ENCODE measurements around the gene NPB. TPM values are rescaled to one million over a fixed set of nuclear protein-coding genes. Genes with fewer than 3 reads are reported as not detected.

The NPB gene
- total and polyA plus RNA-seq, 4 donors: 0.15 to 0.92 (median 0.55) TPM

DNA sequence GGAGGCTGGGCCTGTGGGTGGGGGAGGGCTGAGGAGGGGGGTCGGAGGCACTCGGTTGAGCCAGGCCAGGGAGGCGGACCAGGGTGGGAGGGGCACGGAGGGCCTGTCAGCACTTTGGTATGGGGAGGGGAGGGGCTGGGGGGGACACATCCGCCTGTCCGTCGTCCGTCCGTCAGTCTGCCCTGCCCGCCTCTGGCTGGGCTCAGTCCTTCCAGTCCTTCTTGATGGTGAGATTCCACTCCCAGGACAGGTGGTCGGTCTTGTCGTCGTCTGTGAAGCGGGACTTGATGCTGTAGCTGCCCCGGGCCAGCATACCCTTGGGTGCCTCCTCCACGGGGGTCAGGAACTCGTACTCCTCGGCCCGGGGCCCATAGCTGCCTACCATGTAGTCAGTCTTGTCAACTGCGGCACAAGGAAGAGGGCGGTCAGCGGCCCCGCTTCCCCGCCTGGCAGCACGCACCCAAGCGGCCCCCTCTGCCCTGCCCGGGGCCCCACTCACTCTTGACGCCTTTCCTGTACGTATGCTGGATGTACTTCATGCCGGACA is 33.3 kb upstream of the NPB start:
- peak; percentile 55 for DNase-seq (ENCODE audit: low spot score)
- 57% methylated on average over 30 of the region's 30 CpGs for WGBS
- peaks cover 21 to 69% (median 50%) of the 10 kb centered on the region in 4 donors for H3K4me1 ChIP-seq (ENCODE audit: control insufficient read depth in 4 of 4, insufficient read depth in 4 of 4, low read length in 3 of 4)
- no peak overlapping the region for H3K9ac ChIP-seq (ENCODE audit: low read depth in 1 of 2, low read length in 2 of 2)
- no peak overlapping the region for H3K4me3 ChIP-seq (ENCODE audit: low read depth in 1 of 3, low read length in 3 of 3)
- H3K27ac ChIP-seq (ENCODE audit: low read depth in 1 of 2, low read length in 2 of 2): peak overlapping the region; percentile 92 to 95
- H3K36me3 ChIP-seq (ENCODE audit: control insufficient read depth in 4 of 4, insufficient read depth in 3 of 4, low read depth in 1 of 4, low read length in 3 of 4): peaks cover 0 to 6% (median 2%) of the 10 kb centered on the region in 4 donors
- TF ChIP-seq FOXA1 (IDR thresholded peaks at IDR 0.05) (no peak), TAF1 (conservative IDR thresholded peaks at IDR 0.05) (no peak), HNF4G (IDR thresholded peaks at IDR 0.05) (no peak), NR2F2 (IDR thresholded peaks at IDR 0.05) (no peak), RAD21 (IDR thresholded peaks at IDR 0.05) (no peak), SP1 (IDR thresholded peaks at IDR 0.05) (no peak), FOXA2 (IDR thresholded peaks at IDR 0.05) (no peak), EGR1 (IDR thresholded peaks at IDR 0.05; ENCODE audit: low read depth in 2 of 2) (no peak), JUND (IDR thresholded peaks at IDR 0.05) (no peak), MAX (IDR thresholded peaks at IDR 0.05) (no peak), HNF4A (conservative IDR thresholded peaks at IDR 0.05) (no peak), GABPA (IDR thresholded peaks at IDR 0.05 in 1 of 2, conservative IDR thresholded peaks at IDR 0.05 in 1 of 2) (no peak)
- TF ChIP-seq, protein P1, sequence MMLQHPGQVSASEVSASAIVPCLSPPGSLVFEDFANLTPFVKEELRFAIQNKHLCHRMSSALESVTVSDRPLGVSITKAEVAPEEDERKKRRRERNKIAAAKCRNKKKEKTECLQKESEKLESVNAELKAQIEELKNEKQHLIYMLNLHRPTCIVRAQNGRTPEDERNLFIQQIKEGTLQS (IDR thresholded peaks at IDR 0.05): no peak
- no peaks in the 10 kb centered on the region for H3K9me3 ChIP-seq (ENCODE audit: control insufficient read depth in 4 of 4, low read length in 3 of 4)
- H3K27me3 ChIP-seq (ENCODE audit: control insufficient read depth in 4 of 4, insufficient read depth in 4 of 4, low read length in 3 of 4): no peaks in the 10 kb centered on the region

DNA sequence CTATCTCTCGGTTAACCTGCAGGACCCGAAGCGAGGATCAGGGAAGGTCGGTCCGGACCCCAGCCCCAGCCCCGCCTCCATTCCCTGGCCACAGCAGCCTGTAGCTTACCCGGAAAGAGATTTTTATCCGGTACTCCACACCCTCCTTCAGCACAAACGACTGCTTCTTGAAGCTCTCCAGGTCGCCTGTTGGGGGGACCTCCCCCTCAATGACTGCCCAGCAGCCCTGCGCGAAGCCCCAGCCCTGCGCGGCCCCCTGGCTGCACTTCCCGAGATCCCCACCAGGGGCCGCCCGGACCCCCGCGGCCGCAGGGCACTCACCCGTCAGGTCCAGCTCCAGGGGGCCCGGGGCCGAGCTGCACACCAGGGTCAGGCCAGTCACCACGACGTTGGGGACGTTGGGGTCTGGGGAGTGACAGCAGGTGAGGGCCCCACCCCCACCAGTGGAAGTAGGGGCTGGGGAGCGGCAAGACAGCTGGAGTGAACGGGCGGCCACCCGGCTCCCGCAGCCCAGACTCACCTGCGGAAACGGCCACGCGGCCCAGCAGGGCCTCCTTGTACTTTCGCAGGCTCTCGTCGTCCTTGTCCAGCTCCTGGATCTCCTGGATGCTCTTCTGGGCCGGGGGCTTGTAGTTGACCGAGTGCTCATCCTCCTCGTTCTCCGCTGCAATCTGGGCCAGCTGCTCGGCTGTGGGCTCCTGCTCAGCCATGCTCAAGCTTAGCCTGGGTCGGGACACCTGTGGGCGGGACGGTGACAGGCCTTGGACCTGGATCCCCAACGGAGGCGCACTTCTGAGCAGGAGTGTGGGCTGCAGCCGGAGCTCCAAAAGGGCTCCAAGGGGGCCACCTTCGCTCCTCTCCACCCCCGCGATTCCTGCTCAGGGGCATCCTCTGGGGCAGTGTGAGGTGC is 32.6 kb upstream of the NPB start:
- peaks cover 19 to 62% (median 46%) of the 10 kb centered on the region in 4 donors for H3K4me1 ChIP-seq (ENCODE audit: control insufficient read depth in 4 of 4, insufficient read depth in 4 of 4, low read length in 3 of 4)
- H3K9me3 ChIP-seq (ENCODE audit: control insufficient read depth in 4 of 4, low read length in 3 of 4): no peaks in the 10 kb centered on the region
- H3K27ac ChIP-seq (ENCODE audit: low read depth in 1 of 2, low read length in 2 of 2): peak overlapping the region; percentile 91 to 92
- H3K4me3 ChIP-seq (ENCODE audit: low read depth in 1 of 3, low read length in 3 of 3): peak overlapping the region; percentile 77 to 89 (median 84)
- DNase-seq (ENCODE audit: low spot score): peak; percentile 76
- TF ChIP-seq JUND (IDR thresholded peaks at IDR 0.05) (no peak), HNF4A (conservative IDR thresholded peaks at IDR 0.05) (peak in 1 of 2 donors; percentile 5), EGR1 (IDR thresholded peaks at IDR 0.05; ENCODE audit: low read depth in 2 of 2) (no peak), CTCF (IDR thresholded peaks at IDR 0.05; ENCODE audit: low read depth, low read length, missing input control) (peak; percentile 70), RAD21 (IDR thresholded peaks at IDR 0.05) (peak in 1 of 2 donors; percentile 54)
- 34% methylated on average over 52 of the region's 52 CpGs for WGBS
- peaks cover 0 to 6% (median 2%) of the 10 kb centered on the region in 4 donors for H3K36me3 ChIP-seq (ENCODE audit: control insufficient read depth in 4 of 4, insufficient read depth in 3 of 4, low read depth in 1 of 4, low read length in 3 of 4)
- H3K27me3 ChIP-seq (ENCODE audit: control insufficient read depth in 4 of 4, insufficient read depth in 4 of 4, low read length in 3 of 4): no peaks in the 10 kb centered on the region
- peak overlapping the region; percentile 70 to 88 for H3K9ac ChIP-seq (ENCODE audit: low read depth in 1 of 2, low read length in 2 of 2)

Measured in liver (tissue), 9 donors.